CD4-positive, alpha-beta T cell treated with Interleukin-12 subunit alpha and Interleukin-12 subunit beta, for 1 hour (primary cell): ENCODE measurements around the gene ARFGEF3.
"Not testable (repeated sequence)": the region's sequence is repeated elsewhere in the genome, so short reads cannot be mapped to it uniquely, and the experiment has no call there.

Experiments used
- DNase-seq: peaks from one replicate; pipeline ENCODE4 v3.0.0-alpha.2; 2020

Gene ARFGEF3

DNA sequence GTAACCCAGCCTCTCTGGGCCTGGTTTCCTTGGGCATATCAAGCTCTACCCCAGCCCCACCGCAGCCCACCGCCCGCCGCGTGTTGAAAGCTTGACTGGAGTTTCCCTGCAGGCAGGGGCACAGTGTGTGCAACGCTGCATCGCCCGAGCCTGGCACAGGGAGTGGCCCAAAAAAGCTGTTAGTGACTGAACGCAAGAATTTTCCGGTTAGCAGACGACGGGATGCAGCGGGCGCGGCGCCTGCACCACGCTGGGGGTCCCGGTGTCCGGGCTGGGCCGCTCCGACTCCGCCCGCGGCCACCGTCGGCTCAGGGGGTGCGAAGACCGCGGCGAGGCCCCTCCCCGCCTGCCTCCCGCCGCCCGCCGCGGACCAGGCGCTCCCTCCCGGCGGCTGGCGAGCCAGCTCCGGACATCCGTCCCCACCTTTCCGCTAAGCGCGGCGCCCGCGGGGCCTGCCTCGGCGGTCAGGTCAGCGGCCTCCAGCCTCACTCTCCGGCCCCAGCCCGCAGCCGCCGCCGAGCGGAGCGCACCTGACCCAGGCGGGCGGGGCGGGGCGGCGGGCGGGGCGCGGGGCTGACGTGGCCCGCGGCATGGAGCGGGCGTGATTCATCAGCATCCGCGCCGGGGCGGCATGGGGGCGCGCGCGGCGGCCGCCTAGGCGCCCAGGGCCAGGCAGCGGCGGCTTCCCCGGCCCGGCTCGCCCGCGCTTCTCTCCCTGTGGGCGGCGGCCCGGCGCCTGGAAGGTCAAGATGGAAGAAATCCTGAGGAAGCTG is at the start of gene ARFGEF3:
ARFGEF3 (plus strand) TSS at position 602 of the 773 bp plus-strand sequence; CDS start at position 750, 148 bp downstream.
- DNase-seq: peak; percentile 39

DNA sequence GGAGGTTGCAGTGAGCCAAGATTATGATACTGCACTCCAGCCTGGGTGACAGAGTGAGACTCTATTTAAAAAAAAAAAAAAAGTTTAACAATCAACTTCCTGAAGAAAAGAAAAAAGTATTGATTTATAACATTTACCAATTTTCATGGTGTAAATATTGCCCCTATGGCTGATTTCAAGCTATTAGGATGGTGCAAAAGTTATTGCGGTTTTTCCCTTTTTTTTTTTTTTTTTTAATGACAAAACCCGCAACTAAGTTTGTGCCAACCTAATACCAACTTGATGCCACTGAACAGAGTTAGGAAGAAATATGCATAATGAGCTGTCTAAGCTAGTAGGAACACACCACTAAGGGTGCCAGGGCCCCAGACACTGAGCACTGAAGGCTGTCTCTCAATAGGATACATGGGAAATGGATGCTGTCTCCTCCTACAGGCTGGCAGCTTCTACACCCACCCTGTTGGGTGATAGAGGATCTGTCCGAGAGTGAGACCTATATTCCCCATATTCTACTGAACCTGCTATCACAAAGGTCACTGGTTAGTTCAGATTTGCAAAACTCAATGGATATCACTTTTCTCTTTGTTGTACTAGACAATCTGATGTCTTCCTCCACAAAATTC is 48.0 kb upstream of the ARFGEF3 start:
- no peak for DNase-seq

GRCh38 chr6:138115201-138115600 is 46.5 kb upstream of the ARFGEF3 start:
- DNase-seq: no peak

GRCh38 chr6:138115877-138116660 is 45.7 kb upstream of the ARFGEF3 start:
- peak; percentile 70 for DNase-seq

GRCh38 chr6:138116661-138116999 is 45.1 kb upstream of the ARFGEF3 start:
- no peak for DNase-seq

DNA sequence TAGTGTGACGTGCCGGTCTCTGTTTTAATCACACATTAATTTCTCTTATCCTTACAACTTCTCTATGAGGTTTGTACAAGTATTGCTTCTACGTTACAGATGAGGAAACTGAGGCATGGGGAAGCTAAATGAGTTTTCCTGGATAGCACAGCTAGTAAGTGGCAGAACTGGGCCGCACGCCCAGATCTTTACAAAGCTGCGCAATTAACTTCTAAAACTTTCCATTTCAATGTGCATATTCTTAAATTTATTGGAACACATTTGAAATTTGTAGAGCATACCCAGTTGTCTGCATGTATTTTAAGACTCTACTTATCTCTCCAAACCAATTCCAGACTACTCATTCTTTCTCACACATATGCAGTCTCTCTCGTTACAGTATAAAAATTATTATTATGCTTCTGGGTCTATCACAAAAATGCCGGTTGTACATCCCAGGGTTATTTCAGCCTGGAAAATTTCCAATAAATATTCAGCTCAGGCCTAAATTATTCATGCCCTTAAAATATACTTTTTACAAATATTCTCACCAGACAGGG is 44.3 kb upstream of the ARFGEF3 start:
- DNase-seq: no peak

DNA sequence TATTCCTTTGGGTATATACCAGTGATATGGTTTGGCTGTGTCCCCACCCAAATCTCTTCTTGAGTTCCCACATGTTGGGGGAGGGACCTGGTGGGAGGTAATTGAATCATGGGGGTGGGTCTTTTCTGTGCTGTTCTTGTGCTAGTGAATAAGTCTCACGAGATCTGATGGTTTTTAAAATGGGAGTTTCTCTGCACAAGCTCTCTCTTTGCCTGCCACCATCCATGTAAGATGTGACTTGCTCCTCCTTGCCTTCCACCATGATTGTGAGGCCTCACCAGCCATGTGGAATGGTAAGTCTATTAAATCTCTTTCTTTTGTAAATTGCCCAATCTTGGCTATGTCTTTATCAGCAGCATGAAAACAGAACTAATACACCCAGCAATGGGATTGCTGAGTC is 42.5 kb upstream of the ARFGEF3 start:
- DNase-seq: not testable (repeated sequence)

DNA sequence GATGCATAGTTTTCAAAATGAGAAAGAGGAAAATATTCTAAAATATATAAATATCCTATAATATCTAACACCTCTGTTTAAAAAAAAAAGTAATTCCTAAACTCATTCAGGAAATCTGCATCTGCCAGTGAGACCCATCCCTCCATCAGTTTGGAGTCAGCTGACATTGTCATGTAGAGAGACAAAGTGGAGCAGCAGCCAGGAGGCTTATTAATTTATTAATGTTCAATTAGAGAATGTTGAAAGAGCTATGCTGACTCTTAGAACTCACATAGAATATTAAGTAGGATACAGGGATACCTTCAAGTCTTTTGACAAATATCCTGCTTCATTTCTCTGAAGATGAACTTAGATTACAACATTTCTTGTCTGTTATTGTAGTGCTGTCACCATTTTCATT is 41.8 kb upstream of the ARFGEF3 start:
- DNase-seq: no peak

GRCh38 chr6:138124096-138124495 is 37.6 kb upstream of the ARFGEF3 start:
- DNase-seq: no peak

- no peak for DNase-seq
These were observed 33.6 kb upstream of the ARFGEF3 start for GRCh38 chr6:138128096-138128495.

DNA sequence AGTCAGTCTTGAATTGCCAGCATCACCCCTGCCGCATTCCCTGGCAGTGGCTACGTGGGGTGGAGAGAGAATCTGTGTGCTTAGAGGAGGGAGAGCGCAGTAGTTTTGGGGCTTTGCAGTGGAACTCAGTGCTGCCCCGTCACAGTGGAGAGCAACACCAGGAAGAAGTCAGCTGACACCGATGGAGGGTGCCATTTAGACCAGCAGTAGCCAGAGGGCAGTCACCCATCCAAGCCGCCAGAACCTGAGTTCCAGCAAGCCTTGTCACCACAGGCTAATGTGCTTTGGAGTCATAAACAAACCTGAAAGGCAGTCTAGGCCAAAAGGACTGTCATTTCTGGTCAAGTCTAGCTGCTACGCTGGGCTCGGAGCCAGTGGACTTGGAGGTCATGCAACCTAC is 32.5 kb upstream of the ARFGEF3 start:
- DNase-seq: no peak

DNA sequence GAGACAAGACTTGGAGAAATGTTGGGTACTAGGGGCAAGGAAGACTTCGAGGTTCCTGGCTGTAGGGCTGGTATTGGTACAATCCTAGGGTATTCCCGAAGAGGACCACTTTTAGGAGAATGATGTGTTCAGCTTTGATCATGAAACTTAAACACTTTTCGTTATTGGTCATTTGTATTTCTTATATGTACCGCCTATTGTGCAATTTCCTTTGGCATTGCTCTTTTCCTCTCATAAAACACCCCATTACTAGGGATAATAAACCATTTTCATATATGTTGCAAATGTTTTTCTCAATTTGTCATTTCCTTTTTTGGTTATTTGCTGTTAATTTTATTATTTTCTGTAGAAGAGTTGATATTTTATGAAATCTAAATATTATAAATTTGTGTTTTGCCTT is 18.9 kb upstream of the ARFGEF3 start:
- DNase-seq: no peak

DNA sequence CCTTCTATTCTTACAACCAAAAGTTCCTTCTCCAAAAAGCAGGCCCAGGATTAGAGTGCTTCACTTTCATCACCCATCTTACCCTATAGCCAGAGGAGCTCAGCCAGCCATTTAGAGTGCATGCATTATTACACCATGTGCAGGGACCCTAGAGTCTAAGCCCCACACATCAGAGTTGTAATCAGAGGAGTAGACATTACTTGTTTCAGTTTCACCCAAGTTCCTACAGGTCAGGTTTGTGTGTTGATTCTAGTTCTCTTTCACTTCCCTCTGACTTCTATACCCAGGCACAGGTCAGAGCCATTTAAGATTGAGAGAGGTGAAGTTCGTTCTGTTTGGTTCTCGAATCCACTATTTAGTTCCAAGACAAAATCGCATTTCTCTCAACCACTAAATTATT is 16.3 kb upstream of the ARFGEF3 start:
- no peak for DNase-seq

GRCh38 chr6:138146544-138146943 is 15.2 kb upstream of the ARFGEF3 start:
- DNase-seq: no peak

DNA sequence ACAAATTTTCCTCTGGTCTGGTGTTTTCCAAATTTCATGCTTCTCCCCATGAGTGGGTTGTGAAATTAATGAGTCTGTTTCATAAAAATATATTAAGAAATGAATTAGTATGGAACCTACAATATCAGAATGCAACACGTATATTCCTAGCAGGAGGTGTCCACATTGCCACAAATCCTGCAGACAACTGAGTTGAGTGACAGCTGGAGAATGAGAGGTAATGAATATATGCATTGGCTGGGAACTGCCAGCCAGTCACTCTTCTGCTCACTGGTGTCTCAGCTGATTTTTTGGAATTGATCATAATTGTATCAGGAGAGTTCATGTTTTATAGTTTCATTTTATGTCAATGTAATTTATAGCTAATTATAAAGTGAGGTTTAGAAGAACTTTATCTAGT is 6.3 kb upstream of the ARFGEF3 start:
- DNase-seq: no peak

- no peak for DNase-seq
These were observed 3.6 kb upstream of the ARFGEF3 start for GRCh38 chr6:138157986-138158638.

- DNase-seq: no peak
These were observed 2.5 kb upstream of the ARFGEF3 start for GRCh38 chr6:138159246-138159645.

DNA sequence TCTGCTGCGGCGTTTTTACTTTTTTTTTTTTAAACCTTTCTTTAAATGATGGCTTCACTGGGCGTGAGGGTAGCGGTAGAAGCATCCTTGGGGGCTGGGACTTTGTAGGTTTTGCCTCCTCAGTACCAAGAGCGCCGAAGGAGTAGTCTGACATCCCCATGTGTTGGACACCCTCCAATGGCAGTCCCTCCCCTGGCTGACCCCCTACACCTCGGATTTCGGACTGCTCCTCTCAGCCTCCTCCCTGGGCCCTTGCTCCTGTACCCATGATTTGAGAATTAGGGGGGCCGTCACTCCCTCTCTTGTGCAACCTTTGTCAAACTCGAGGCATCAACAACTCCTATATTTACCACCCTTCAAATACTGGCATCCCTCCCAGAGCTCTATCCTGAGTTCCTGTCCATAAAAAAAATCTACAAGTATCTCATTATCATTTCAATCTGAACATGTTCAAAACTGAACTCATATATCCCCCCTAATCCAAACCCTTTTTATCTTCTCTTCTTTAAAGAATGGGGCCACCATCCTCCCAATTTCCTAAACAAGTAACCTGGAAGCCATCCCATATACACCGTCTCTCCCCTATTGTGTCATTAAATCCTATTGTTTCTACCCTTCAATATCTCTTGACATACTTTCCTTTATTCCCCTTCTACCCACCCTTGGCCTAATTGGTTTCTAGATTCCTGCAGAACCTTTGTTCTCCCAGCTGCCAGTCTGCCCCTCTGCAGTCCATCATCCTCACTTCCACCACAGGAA is 1.2 kb upstream of the ARFGEF3 start:
- DNase-seq: no peak

DNA sequence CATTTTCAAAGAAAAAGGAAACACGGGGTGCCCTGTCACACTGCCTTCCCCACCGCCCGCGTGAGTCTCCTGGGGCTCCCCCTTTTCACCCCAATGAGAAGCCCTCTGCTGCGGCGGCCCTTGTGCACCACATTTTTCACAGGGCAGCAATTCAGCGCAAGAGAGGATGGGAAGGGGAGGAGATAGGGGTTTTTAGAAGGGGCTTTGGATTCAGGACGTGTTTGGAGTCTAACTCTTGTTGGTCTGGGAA is 726 bp upstream of the ARFGEF3 start:
- DNase-seq: no peak

DNA sequence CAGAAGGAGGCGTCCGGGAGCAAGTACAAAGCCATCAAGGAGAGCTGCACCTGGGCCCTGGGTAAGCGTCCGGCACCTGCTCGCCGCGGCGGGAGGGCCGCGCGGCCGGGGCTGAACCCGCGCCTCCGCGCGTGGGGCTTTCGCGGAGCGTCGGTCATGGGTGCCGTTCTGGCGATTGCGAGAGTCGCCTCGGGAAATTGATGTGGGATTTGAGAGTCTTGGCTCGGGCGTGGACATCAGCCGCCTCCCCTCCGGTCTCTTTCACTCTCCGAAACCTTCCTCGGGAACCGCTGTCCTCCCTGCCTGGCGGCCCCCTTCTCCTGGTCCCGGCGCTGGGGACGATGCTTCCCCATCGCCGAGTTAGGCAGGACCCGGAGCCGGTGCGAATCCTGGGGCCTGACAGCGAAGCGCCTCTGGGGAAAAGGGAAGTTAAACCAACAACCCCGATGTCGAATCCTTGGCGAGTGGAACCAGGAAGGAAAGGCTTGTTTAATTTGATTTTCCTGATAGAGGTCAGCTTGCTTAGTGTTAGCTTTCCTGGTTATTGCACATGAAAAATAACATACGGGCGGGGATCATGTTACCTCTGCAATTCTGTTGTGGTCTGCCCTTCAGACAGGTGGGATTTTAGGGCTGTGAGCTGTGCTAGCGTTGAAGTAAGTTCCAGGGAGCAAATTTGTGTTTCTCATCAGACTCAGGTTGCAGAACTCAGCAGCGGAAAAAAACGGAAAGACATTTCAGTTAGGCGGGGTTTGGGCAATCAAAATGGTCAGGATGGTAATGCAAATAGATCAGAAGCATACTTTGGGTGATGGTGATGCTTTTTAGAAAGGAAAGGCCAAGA is 594 bp downstream of the ARFGEF3 start:
- no peak for DNase-seq

GRCh38 chr6:138162955-138163575 is 1.3 kb downstream of the ARFGEF3 start:
- no peak for DNase-seq
